Measurements from ENCODE around the gene ACSL4.
A peak's percentile ranks its signal among the peaks of the same experiment; 100 is the strongest.
"Not testable (repeated sequence)": the region's sequence is repeated elsewhere in the genome, so short reads cannot be mapped to it uniquely, and the experiment has no call there.

Gene ACSL4

DNA sequence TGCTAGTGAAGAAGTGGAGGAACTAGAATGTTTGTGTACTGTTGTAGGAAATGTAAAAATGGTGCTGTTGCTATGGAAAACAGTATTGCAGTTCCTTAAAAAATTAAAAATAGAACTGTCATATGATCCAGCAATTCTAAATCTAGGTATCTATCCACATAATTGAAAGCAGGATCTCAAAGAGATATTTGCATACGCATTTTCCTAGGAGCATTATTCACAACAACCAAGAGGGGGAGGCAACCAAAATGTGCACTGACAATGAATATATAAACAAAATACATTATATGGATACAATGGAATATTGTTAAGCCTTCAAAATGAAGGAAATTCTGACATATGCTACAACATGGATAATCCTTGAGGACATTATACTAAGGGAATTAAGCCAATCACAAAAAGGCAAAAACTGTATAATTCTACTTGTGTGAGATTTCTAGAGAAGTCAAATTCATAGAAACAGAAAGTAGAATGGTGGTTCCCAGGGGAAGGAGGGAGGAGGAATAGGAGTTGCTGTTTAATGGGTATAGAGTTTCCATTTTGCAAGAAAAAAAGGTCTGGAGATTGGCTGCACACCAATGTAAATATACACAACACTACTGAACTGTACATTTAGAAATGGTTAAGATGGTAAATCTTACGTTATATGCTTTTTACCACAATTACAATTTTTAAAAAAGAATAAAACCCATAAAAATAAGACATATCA, 72.5 kb downstream of the ACSL4 start:
- no peak for DNase-seq

DNA sequence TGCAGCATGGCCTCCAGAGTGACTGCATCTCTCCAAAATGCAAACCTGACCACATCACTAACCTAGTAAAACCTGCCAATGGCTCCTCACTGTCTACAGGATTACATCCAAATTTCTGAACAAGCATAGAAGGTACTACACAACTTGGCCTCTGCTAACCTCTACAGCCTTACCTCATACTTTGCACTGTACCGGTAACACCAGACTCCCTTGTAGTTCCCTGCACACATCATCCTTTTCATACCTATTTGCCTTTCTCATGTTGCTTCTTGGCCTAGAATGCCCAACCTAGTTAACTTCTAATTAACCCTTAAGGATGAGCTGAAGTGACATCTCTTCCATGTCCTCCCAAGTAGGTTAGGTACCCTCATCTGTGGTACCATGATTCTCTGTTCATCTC, 74.7 kb downstream of the ACSL4 start:
- DNase-seq, result no peak

DNA sequence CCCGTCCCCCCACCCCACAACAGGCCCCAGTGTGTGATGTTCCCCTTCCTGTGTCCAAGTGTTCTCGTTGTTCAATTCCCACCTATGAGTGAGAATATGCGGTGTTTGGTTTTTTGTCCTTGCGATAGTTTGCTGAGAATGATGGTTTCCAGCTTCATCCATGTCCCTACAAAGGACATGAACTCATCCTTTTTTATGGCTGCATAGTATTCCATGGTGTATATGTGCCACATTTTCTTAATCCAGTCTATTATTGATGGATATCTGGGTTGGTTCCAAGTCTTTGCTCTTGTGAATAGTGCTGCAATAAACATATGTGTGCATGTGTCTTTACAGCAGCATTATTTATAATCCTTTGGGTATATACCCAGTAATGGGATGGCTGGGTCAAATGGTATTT, 75.7 kb downstream of the ACSL4 start:
- DNase-seq, result not testable (repeated sequence)

DNA sequence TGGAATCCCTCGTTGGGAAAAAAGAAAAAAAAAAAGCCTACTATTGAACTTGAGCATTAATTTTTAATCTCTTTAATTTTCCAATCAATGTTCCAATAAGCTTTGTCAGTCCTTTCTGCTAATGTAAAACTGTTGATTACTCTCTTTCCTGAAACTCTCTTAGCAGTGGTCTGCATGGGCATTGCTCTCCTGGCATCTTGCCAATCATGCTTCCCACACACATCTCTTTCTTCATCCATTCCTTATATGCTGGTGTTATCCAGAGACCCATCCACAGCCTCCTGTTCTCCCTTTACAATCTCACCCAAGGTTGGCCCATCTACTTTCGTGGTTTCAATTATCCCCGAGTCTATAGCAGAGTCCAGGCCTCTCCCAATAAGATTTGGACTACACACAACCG, 76.3 kb downstream of the ACSL4 start:
- no peak for DNase-seq

DNA sequence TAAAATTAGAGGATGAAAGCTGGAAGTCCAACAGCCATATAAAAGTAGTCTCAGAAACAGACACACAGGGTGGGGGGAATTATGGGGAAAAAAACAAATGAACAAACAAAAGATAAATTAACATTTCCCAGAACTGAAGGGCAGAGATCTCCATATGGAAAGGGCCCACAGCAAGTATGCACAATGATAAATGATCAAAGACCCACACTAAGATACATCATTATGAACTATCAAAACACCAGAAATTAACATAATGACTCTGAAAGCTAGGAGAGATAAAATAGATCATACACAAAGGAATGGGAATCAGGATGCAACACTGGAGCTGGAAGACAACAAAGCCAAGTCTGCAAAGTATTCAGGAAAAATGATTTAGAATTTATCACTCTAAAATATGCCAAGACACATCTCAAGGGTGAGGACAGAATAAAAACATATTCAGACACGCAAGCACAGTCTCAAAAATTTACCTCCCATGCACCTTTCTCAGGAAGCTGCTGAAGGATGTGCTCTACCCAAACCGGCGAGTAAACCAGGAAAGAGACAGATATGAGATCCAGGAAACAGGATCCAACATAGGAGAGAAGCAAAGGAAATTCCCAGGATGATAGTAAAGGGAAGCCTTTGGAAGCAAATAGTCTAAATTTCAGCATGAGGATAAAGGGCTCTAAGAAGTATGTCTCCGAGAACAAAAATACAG, 77.4 kb downstream of the ACSL4 start:
- DNase-seq, result no peak

DNA sequence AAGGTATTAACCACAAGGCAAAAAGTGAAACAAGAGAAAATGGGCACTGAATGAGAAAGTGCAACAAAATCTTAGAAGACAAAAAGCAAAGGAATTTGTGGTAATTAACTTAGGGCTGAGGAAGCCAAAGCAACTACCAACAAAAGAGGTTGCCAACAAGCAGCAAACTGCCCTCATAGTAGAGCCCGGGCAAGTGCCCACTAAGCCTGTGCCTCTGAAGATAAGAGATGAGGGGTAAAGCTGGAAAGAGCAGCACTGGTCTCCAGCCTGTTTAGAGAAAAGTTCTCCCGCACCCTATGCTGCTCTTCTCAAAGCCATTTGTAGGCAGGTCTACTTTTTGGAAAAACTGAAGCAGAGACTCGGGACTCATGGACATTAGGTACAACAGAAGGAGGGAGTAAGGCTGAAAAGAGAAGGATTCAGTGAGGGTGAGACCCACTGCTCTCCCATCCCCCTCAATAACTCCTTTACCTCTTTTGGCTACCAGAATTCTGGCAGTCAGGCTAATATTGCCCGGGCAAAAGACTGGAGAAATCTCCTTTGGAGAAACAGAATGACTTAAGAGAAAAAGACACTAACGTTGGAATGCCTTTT, 78.4 kb downstream of the ACSL4 start:
- DNase-seq, result no peak

DNA sequence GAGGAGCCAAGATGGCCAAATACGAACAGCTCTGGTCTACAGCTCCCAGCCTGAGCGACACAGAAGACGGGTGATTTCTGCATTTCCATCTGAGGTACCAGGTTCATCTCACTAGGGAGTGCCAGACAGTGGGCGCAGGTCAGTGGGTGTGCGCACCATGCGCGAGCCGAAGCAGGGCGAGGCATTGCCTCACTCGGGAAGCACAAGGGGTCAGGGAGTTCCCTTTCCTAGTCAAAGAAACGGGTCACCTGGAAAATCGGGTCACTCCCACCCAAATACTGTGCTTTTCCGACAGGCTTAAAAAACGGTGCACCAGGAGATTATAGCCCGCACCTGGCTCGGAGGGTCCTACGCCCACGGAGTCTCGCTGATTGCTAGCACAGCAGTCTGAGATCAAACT, 88.4 kb downstream of the ACSL4 start:
- not testable (repeated sequence) for DNase-seq

DNA sequence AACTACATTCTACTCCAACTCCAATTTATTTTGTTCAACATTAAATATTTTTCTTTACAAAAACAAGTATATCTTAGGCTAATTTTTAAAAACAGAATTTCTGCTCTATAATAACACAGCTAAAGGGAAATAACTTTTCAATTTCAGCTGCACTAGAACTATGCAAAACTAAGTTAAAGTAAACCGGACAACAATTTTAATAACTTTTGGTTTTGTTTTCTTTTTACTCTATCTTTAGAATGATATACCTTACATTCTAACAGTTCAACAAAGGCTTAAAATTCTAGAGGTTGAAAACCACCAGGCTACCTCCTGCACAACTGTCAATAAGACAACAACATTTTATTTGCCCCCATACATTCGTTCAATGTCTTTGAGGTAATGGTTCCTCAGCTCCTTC, 89.4 kb downstream of the ACSL4 start:
- no peak for DNase-seq

DNA sequence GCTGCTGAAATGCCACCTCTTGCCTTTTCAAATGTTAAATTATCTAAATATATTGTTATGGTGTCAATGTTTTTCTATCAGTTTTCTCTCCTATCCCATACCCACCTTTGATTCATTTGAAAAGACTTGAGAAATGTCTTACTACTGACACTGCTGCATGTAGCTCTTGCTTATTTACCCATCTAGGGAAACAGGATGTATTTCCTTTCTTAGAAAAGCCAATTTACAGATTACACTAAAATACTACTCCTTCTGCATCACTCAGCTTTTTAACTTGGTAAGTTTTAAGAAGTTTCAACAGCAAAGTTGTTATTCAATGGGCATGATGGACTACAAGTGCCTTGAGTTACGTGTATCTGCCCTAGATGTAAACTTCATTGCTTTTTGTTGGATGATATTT, 94.9 kb downstream of the ACSL4 start:
- DNase-seq, result no peak

DNA sequence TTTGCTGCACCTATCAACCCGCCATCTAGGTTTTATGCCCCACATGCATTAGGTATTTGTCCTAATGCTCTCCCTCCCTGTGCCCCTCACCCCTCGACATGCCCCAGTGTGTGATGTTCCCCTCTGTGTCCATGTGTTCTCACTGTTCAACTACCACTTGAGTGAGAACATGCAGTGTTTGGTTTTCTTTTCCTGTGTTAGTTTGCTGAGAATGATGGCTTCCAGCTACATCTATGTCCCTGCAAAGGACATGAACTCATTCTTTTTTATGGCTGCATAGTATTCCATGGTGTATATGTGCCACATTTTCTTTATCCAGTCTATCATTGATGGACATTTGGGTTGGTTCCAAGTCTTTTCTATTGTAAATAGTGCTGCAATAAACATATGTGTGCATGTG, 95.6 kb downstream of the ACSL4 start:
- DNase-seq, result not testable (repeated sequence)

DNA sequence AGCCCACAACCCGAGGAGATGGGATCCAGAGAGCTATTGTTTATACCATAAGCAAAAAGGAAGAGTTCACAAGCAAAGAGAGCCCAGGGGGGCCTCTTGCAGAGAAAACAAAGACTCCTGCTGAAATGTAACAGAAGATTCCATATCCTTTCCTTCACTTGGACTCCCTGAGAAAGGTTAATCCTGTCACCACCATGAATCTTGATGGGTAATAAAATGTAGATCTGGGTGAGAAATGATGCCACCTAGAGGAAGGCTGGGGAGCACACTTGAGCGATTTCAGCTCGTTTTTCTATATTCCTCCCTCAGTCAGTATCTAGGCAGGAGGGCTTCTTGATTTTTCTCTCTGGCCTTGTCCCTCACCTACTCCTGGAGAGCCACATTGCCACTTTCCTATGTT, 97.9 kb downstream of the ACSL4 start:
- DNase-seq, result no peak

DNA sequence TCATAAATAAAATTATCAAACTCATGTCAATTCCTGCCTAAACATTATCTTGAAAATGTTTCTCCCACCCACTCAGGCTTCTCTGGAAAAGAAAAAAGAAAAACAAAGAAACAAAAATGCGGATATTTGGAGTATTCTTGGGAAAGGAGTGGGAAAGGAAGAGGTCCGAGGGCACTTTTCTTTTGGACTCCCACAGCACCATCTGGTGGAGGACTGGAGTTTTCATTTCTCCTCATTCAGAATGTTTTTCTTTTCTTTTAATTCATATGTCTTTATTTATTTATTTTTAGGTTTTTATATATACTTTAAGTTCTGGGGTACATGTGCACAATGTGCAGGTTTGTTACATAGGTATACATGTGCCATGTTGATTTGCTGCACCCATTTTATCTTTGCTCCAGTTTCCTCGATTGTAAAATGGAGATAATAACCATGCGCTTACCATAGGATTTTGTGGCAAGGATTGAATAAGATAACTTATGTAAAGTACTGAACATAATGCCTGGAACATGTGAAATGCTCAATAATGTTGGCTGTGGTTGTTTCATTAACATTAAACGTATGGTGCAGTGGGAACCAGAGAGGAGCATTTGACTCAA, 100.1 kb downstream of the ACSL4 start:
- no peak for DNase-seq

DNA sequence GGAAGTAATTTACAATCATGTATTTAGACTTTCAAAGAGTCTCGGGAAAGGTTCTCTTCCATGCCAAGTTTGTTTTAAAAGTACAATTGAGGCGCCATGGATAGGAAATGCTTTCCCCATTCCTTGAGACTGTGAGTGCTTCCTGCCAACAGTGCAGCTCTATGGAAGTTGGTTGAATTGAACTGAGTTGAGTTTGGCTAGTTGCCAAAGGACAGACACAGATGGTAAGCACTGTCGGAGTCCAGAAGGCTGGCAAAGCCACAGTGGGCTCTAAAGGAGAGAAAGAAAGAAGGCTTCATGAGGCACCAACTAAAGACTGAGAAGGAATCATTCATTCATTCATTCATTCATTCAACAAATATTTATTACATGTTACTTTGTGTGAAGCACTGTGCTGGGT, 103.7 kb downstream of the ACSL4 start:
- peak; percentile 63 for DNase-seq

DNA sequence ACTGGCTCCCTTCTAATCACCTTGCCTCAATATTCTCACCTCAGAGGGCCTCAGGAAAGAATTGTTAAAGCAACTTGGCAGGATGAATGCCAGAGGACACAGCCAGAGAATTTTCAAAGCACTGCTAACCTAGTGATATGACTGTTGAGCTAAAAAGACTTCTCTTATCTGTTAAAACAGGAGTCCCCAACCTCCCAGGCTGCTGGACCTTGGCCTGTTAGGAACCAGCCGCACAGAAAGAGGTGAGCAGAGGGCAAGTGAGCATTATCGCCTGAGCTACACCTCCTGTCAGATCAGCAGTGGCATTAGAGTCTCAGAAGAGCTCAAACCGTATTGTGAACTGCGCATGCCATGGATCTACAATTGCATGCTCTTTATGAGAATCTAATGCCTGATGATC, 106.4 kb downstream of the ACSL4 start:
- no peak for DNase-seq

DNA sequence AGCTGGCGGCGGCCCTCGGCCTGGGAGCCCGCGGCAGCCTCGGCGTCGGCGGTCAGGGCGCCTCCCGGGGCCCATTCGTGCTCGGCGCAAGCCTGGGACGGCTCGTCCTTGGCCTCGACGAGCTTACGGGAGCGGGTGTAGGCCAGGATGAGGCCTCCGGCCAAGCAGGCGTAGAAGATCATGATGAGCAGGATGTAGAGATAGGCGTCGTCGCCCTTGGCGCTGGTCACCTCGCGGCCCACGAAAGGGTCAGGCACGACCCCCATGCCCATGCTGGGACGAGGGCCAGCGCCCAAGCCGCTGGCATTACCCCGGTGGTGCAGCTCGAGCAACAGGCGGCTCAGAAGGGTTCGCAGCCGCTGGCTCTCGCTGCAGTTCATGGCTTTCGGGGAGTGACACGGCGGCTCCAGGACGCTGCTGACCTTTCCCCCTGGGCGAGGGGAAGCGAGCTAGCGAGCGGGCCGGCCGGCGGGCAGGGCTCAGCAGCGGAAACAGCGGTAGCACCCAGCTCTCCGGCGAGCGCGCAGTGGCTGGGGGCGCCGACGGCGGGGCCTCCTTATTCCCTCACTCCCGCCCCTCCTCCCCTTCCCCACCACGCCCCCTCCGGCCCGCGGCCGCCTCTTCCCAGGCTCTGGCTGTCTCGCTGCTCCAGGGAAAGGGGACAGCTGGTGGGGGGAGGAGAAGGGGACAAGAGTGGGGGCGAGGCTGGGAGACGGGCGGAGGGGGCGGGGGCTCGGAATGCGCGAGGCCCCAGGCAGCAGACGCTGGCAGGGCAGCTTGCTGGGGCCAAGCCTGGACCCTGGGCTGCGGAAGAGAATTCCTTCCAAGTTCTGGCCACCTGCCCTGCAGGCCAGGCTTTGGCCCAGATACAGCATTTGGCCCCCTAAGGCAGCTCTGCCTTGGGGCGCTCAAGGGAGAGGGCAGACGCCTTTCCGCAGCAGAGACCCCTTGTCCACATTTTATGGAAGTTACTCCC, 108.1 kb downstream of the ACSL4 start, which contains the start of gene KCNE5:
TSS of gene KCNE5 (minus strand) at position 532 of the 976 bp plus-strand sequence. CDS start at position 380, 152 bp downstream.
- DNase-seq, result no peak

DNA sequence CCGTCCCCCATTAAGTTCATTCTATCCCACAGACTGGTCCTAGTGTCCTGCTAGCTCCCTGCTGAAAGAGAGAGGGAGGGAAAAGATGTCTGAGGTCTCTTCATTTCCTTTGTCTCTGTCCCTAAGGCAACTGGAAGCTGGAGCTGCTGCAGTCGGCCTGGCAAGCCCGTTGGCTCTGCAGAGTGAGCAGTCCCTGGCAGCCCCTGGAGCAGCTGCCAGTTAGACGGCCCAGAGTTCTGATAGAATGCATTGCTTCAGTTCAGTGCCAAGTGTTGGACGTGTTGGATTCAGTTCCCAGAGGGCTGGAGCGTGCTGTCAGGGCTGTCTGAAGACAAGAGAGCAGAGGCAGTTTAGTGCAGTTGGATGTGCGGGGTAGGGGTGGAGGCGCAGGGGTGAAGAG, 109.1 kb downstream of the ACSL4 start:
- DNase-seq, result peak; percentile 33

DNA sequence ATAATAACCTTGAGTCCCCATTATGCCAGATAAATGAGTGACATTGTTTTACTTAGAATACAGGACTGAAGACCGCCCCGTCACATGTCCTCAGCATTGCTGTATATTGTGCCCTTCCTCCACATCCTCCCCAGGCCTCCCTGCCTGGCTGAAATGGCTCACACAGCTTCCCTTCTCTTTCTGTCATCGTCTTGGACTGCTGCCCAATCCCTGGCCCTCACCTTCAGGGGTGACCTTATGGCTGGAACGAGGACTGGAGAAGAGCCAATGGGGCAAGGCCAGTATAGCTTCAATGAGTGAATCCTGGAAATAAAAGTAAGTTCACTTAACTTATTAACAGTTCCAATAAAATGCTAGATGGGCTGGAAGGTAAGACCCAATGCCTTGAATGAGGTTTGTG, 110.8 kb downstream of the ACSL4 start:
- DNase-seq, result no peak

DNA sequence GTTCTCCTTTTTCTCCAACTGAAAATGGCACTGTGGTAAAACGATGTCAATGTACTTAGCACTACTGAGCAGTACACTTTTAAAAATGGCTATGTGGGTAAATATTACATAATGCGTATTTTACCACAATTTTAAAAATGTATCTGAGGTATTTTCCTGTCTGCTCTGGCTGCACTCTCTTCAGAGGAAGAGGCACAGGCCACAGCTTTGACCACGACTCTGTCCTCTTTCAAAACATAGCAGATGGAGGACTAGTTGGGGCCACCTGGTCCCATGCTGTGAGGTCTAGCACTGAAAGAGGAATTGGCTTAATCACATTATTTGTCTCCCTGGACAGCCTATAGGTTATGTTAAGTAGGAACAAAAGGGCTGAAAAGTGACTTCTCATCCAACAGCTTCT, 113.3 kb downstream of the ACSL4 start:
- DNase-seq, result no peak

DNA sequence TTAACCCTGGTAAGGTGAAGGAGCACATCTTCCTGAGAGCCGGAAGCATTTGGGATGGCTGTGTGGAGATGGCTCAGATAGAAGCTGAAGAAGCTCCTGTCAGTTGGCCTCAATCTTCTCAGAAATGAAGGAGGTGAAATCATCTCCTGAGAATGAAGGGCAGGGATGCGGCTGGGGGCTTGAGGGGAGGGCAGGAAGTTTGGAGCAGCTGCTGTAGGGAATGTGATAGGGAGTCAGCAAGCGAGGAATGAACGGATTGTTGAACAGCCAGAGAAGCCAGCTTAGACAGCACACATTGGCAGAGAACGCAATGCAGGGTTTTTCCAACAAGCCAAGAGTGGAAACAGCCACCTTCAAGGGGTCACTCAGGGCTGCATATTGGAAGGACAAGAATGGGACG, 118.1 kb downstream of the ACSL4 start:
- no peak for DNase-seq

DNA sequence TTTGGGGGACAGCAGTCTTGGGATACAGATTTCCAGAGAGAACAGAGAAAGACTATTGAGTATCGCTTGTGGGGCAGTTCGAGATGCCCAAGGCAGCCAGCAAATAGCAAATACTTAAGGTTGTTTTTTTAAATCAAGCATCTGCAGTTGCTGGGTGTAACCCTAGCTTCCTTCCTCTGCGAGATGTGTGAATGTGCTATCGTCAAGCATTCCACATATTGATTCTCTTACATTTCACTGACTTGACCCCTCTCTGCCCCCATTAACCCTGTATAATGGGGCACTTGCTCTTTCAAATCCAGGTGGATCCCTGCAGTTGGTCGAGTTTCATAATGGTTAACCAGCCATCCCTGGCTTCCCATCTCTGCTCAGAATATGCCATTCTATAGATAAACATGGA, 131.6 kb downstream of the ACSL4 start:
- DNase-seq, result no peak

DNA sequence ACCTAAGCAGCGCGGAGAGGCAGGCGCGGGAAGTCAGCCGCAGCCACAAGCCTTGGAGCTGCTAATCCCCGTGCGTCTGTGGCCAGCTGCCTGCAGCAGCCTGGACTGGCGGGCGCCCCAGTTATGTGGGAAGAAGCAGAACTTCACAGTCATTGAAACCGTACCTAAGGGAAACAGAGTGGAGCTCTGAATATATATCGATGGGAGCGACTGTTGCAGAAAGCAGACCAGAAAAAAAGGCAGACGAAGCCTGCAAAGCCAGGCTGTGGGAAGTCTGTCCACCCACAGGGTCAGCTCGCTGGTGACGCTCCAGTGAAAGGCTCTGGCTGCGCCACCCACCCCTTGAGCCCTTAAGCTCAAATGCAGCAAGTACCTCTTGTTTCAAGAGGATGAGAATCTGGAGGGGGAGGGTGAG, 132.8 kb downstream of the ACSL4 start:
- DNase-seq, result no peak

DNA sequence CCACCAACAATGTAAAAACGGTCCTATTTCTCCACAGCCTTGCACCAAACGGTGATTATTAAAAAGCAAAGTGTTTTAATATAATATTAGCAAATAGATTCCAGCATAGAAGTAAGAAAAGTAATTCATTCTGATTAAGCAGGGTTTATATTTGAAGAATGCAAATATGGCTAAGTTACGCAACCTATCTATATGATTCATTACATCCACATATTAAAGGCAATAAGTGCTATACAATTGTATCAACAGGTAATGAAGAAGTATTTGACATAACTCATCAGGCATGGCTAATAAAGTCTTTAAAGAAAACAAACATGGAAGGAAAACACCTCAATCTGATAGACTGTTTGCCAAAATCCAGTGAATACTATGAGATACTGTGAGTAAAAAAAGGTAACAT, 137.0 kb downstream of the ACSL4 start:
- DNase-seq, result no peak

Data from NCI-H446 treated with DMSO at 0.1 percent for 48 hours (cell line).